ENCODE measurements around the gene AP5Z1. TPM values are rescaled to one million over a fixed set of nuclear protein-coding genes. Genes with fewer than 3 reads are reported as not detected.

The AP5Z1 gene
- total RNA-seq, 1 experiment from 2014 or later, result 38.3 TPM

DNA sequence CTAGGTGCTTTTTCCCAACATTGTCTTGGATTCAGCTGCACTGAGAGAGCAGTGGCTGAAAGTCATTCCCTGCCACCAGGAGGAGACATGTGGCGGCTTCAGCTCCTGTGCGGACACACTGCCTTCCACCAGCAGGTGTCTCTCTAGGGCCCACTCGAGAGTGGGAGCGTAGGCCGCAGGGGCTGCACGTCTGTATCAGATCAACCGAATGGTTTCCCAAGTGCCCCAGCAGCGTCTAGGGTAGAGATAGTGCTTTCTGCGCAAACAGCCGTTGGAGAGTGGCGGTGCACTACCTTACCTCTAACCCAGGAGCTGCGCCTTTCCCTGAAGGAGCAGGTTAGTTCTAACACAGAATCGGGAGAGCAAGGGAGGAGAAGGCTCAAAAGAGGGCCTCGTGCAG, 54.8 kb downstream of the AP5Z1 start:
- H4K5ac ChIP-seq (ENCODE audit: insufficient read length, low read depth, low read length), result no peak overlapping the region
- no peak overlapping the region for H4K8ac ChIP-seq (replicated peaks; ENCODE audit: insufficient read length, low read depth, low read length)
- no peaks in the 10 kb centered on the region for H3K27me3 Mint-ChIP-seq (ENCODE audit: low read depth)
- DNase-seq, result peak; percentile 88
- H2AFZ ChIP-seq (ENCODE audit: low read length), result no peak overlapping the region
- no peak overlapping the region for H2BK12ac ChIP-seq (ENCODE audit: insufficient read length, low read depth, low read length)
- no peak overlapping the region for H2BK5ac ChIP-seq (ENCODE audit: insufficient read length, low read length)
- peaks cover 3 to 6% of the 10 kb centered on the region in 2 experiments for H3K4me1 Mint-ChIP-seq
- no peaks in the 10 kb centered on the region for H3K9me3 Mint-ChIP-seq
- H2BK120ac ChIP-seq (ENCODE audit: low read depth, low read length, poor library complexity, severe bottlenecking), result no peak overlapping the region
- no peak overlapping the region for H4K91ac ChIP-seq (ENCODE audit: insufficient read length, low read depth, low read length)
- no peaks in the 10 kb centered on the region for H3K4me1 ChIP-seq (ENCODE audit: insufficient read depth, low read length)
- H3K4me3 Mint-ChIP-seq, result no peak overlapping the region
- no peaks in the 10 kb centered on the region for H3K23me2 ChIP-seq (ENCODE audit: insufficient read length, low read depth, low read length, poor library complexity, severe bottlenecking)
- no peak overlapping the region for H3K14ac ChIP-seq (ENCODE audit: insufficient read depth, low read length)
- H3T11ph ChIP-seq (ENCODE audit: low read length), result no peak overlapping the region
- no peak overlapping the region for H3K4ac ChIP-seq (ENCODE audit: low read depth, low read length)
- H3K9ac ChIP-seq (ENCODE audit: extremely low read depth, insufficient read length, low read length), result no peak overlapping the region
- H4K20me1 ChIP-seq (ENCODE audit: control insufficient read depth, insufficient read depth, insufficient read length), result no peaks in the 10 kb centered on the region
- H2AK5ac ChIP-seq (ENCODE audit: insufficient read length, low read length), result no peak overlapping the region
- 0 out of 7 replicates have a peak overlapping the region, but pooled peaks of 1 of the 3 experiments have one; percentile 63 for H3K27ac Mint-ChIP-seq
- H3K27ac ChIP-seq (ENCODE audit: insufficient read length, low read depth, low read length), result no peak overlapping the region
- H3K36me3 Mint-ChIP-seq (ENCODE audit: insufficient read depth in 1 of 3, low read depth in 3 of 3), result peaks cover 3% of the 10 kb centered on the region in 3 experiments; a peak in 2 of 7 replicates
- H3K27me3 ChIP-seq (ENCODE audit: insufficient read depth, low read length), result no peaks in the 10 kb centered on the region
- no peaks in the 10 kb centered on the region for H3K9me3 ChIP-seq (ENCODE audit: control insufficient read depth, low read depth, low read length)
- no peak overlapping the region for H2BK15ac ChIP-seq (ENCODE audit: low read depth, low read length)
- no peaks in the 10 kb centered on the region for H3K79me1 ChIP-seq (ENCODE audit: insufficient read depth, low read depth, low read length, poor library complexity, severe bottlenecking)
- no peak overlapping the region for H3K4me2 ChIP-seq (ENCODE audit: insufficient read depth, insufficient read length, low read length)
- no peak overlapping the region for H3K18ac ChIP-seq (ENCODE audit: insufficient read length, low read depth, low read length)
- no CpG with 5 or more reads among the region's 14 CpGs for WGBS (ENCODE audit: extremely low coverage, insufficient read length, low lambda C conversion rate)
- H2BK20ac ChIP-seq (ENCODE audit: low read depth, low read length, poor library complexity, severe bottlenecking), result no peak overlapping the region
- H3K79me2 ChIP-seq (ENCODE audit: insufficient read depth, low read length), result no peaks in the 10 kb centered on the region
- H3K56ac ChIP-seq (ENCODE audit: insufficient read length, low read depth, low read length), result no peak overlapping the region
- no peak overlapping the region for H3K23ac ChIP-seq (ENCODE audit: insufficient read length, low read depth, low read length)
- TF ChIP-seq, protein P1, sequence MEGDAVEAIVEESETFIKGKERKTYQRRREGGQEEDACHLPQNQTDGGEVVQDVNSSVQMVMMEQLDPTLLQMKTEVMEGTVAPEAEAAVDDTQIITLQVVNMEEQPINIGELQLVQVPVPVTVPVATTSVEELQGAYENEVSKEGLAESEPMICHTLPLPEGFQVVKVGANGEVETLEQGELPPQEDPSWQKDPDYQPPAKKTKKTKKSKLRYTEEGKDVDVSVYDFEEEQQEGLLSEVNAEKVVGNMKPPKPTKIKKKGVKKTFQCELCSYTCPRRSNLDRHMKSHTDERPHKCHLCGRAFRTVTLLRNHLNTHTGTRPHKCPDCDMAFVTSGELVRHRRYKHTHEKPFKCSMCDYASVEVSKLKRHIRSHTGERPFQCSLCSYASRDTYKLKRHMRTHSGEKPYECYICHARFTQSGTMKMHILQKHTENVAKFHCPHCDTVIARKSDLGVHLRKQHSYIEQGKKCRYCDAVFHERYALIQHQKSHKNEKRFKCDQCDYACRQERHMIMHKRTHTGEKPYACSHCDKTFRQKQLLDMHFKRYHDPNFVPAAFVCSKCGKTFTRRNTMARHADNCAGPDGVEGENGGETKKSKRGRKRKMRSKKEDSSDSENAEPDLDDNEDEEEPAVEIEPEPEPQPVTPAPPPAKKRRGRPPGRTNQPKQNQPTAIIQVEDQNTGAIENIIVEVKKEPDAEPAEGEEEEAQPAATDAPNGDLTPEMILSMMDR (conservative IDR thresholded peaks at IDR 0.05), result peak; percentile 97

All from H9 (cell line).